ENCODE results near the gene PTDSS2. TPM values are rescaled to one million over a fixed set of nuclear protein-coding genes. Genes with fewer than 3 reads are reported as not detected.

PTDSS2 gene
- total and polyA plus RNA-seq, 2 donors (not counting 1 experiment from before 2014, with no cell fraction given), result 22.1 to 29.0 TPM

DNA sequence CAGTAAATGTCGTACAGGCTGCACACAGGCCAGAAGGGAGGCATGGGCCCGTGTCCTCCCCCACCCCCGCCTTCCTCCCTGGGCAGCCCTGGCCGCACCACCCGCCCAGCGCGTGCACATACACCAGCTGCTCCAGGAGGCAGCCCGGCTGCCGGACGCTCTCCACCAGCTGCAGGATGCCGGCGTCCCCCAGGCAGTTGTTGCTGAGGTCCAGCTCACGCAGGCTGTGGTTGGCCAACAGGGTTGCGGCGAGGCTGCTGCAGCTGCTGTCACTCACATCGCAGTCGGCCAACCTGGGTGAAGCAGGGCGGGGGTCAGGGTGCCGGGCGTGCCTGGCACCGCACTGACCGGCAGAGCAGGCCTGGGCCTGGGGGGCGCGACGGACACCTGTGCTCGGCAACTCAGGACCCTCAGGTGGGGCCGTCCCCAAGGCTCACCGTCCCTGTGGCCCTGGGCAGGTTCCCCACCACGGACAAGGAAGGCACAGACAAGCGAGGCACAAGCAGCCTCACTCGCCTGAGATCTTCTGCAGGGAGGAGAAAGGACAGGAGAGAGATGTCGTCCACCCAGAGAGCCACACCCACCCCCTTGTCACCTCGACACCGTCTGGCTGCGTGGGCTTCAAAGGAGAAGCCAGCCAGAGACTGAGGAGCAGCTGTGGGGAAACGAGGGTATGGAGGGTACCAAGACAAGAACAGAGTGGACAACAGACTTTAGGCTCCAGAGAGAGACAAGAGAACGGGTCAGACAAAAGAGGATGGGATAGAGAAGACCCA is 44.9 kb downstream of the PTDSS2 start:
- Mint-ChIP-seq H3K27ac (no peak overlapping the region), H3K4me1 (no peaks in the 10 kb centered on the region), H3K9me3 (ENCODE audit: insufficient read depth) (no peaks in the 10 kb centered on the region), H3K4me3 (no peak overlapping the region), H3K27me3 (no peaks in the 10 kb centered on the region)
- intact Hi-C loops (cut with micrococcal nuclease), result no loop called here
- H3K9ac ChIP-seq (ENCODE audit: low read length), result no peak overlapping the region
- no peaks in the 10 kb centered on the region for H3K79me2 ChIP-seq (ENCODE audit: control insufficient read depth, insufficient read depth, low read length)
- DNase-seq (peak; percentile 14), ATAC-seq (ENCODE audit: low read depth) (no peak)
- CTCF ChIA-PET, result no interaction called here
- no peak for TF ChIP-seq EZH2 (IDR thresholded peaks at IDR 0.05; ENCODE audit: borderline replicate concordance, insufficient read depth, low read depth, low read length, poor library complexity, severe bottlenecking)
- TF ChIP-seq, protein P1, sequence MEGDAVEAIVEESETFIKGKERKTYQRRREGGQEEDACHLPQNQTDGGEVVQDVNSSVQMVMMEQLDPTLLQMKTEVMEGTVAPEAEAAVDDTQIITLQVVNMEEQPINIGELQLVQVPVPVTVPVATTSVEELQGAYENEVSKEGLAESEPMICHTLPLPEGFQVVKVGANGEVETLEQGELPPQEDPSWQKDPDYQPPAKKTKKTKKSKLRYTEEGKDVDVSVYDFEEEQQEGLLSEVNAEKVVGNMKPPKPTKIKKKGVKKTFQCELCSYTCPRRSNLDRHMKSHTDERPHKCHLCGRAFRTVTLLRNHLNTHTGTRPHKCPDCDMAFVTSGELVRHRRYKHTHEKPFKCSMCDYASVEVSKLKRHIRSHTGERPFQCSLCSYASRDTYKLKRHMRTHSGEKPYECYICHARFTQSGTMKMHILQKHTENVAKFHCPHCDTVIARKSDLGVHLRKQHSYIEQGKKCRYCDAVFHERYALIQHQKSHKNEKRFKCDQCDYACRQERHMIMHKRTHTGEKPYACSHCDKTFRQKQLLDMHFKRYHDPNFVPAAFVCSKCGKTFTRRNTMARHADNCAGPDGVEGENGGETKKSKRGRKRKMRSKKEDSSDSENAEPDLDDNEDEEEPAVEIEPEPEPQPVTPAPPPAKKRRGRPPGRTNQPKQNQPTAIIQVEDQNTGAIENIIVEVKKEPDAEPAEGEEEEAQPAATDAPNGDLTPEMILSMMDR (IDR thresholded peaks at IDR 0.05), result no peak
- no peak overlapping the region for H3K27ac ChIP-seq (ENCODE audit: low read length in 2 of 2)
- H3K4me2 ChIP-seq (replicated peaks; ENCODE audit: low read depth, low read length, poor library complexity, severe bottlenecking), result no peak overlapping the region
- peaks cover 20% of the 10 kb centered on the region for H4K20me1 ChIP-seq (ENCODE audit: control insufficient read depth, insufficient read depth, low read length, poor library complexity, severe bottlenecking)
- POLR2A ChIA-PET, result no interaction called here
- no peaks in the 10 kb centered on the region for H3K4me1 ChIP-seq (ENCODE audit: control insufficient read depth in 2 of 2, insufficient read depth in 2 of 2, low read length in 2 of 2)
- no peak overlapping the region for H2AFZ ChIP-seq (ENCODE audit: insufficient read depth, low read depth, low read length, poor library complexity, severe bottlenecking)
- H3K9me3 ChIP-seq (ENCODE audit: control extremely low read depth in 1 of 3, control insufficient read depth in 2 of 3, insufficient read depth in 1 of 3, low read length in 2 of 3), result peaks cover 0 to 7% (median 0%) of the 10 kb centered on the region in 3 donors
- H3K4me3 ChIP-seq (ENCODE audit: control extremely low read depth in 1 of 5, extremely low read depth in 1 of 5, insufficient read depth in 1 of 5, low read depth in 2 of 5, low read length in 4 of 5), result no peak overlapping the region
- H3K36me3 ChIP-seq (replicated peaks in 1 of 2; ENCODE audit: control extremely low read depth in 1 of 2, control insufficient read depth in 1 of 2, extremely low read depth in 1 of 2, insufficient read depth in 2 of 2, low read length in 1 of 2), result peaks cover 0 to 47% of the 10 kb centered on the region in 2 experiments
- no peaks in the 10 kb centered on the region for H3K27me3 ChIP-seq (replicated peaks in 1 of 4; ENCODE audit: control extremely low read depth in 1 of 4, control insufficient read depth in 3 of 4, insufficient read depth in 4 of 4, low read length in 3 of 4)
- 93% methylated on average over 32 of the region's 37 CpGs for WGBS (ENCODE audit: insufficient coverage)

DNA sequence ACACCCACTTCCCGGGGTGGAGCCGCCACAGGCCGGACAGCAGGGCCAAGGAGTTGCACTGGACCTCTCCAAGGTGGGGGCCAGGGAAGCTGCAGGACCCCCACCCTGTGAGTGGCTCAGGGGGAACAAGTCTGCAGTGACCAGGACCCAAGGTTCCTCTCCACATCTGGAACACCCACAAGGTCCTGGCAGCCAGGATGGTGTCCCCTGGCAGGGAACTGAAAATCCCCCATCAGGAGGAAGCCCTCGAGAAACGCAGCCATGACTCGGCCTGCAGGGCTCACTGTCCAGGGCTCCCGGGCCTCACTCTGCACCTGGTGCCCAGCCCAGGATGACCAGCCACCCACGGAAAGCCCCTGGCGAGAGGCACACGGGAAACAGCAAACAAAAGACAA is 45.5 kb downstream of the PTDSS2 start:
- H2AFZ ChIP-seq (ENCODE audit: insufficient read depth, low read depth, low read length, poor library complexity, severe bottlenecking), result no peak overlapping the region
- no peak for ATAC-seq (ENCODE audit: low read depth)
- Mint-ChIP-seq H3K9me3 (ENCODE audit: insufficient read depth) (no peaks in the 10 kb centered on the region), H3K27ac (no peak overlapping the region), H3K4me1 (no peaks in the 10 kb centered on the region), H3K4me3 (no peak overlapping the region), H3K27me3 (no peaks in the 10 kb centered on the region)
- H3K4me1 ChIP-seq (ENCODE audit: control insufficient read depth in 2 of 2, insufficient read depth in 2 of 2, low read length in 2 of 2), result peaks cover 0 to 3% of the 10 kb centered on the region in 2 donors
- ChIA-PET CTCF (no interaction called here), POLR2A (no interaction called here)
- no peak for DNase-seq
- TF ChIP-seq EZH2 (IDR thresholded peaks at IDR 0.05; ENCODE audit: borderline replicate concordance, insufficient read depth, low read depth, low read length, poor library complexity, severe bottlenecking), result no peak
- H4K20me1 ChIP-seq (ENCODE audit: control insufficient read depth, insufficient read depth, low read length, poor library complexity, severe bottlenecking), result peaks cover 25% of the 10 kb centered on the region
- intact Hi-C loops (cut with micrococcal nuclease), result no loop called here
- no peak overlapping the region for H3K27ac ChIP-seq (ENCODE audit: low read length in 2 of 2)
- H3K27me3 ChIP-seq (replicated peaks in 1 of 4; ENCODE audit: control extremely low read depth in 1 of 4, control insufficient read depth in 3 of 4, insufficient read depth in 4 of 4, low read length in 3 of 4), result no peaks in the 10 kb centered on the region
- peaks cover 0 to 53% of the 10 kb centered on the region in 2 experiments for H3K36me3 ChIP-seq (replicated peaks in 1 of 2; ENCODE audit: control extremely low read depth in 1 of 2, control insufficient read depth in 1 of 2, extremely low read depth in 1 of 2, insufficient read depth in 2 of 2, low read length in 1 of 2)
- peaks cover 0 to 7% (median 0%) of the 10 kb centered on the region in 3 donors for H3K9me3 ChIP-seq (ENCODE audit: control extremely low read depth in 1 of 3, control insufficient read depth in 2 of 3, insufficient read depth in 1 of 3, low read length in 2 of 3)
- H3K79me2 ChIP-seq (ENCODE audit: control insufficient read depth, insufficient read depth, low read length), result no peaks in the 10 kb centered on the region
- no peak overlapping the region for H3K9ac ChIP-seq (ENCODE audit: low read length)
- H3K4me2 ChIP-seq (replicated peaks; ENCODE audit: low read depth, low read length, poor library complexity, severe bottlenecking), result no peak overlapping the region
- WGBS (ENCODE audit: insufficient coverage), result 92% methylated on average over 7 of the region's 10 CpGs
- no peak overlapping the region for H3K4me3 ChIP-seq (ENCODE audit: control extremely low read depth in 1 of 5, extremely low read depth in 1 of 5, insufficient read depth in 1 of 5, low read depth in 2 of 5, low read length in 4 of 5)

All from B cell (primary cell).